Measurements from ENCODE around the gene PGPEP1.

- TF ChIP-seq CTCF (IDR thresholded peaks at IDR 0.05; ENCODE audit: low read depth, low read length) (no peak), EZH2phosphoT487 (IDR thresholded peaks at IDR 0.05; ENCODE audit: low read depth) (no peak)
Measured at GRCh38 chr19:18361646-18362045, 21.2 kb downstream of the PGPEP1 start.
